Stimulated activated CD4-positive, alpha-beta T cell treated with anti-CD3 and anti-CD28 coated beads, Interleukin-15, amount 100 ng/mL, for 48 hours (primary cell): ENCODE data around the gene JPH2.

Experiments
- DNase-seq, 2 donors: peaks; one replicate each; pipeline ENCODE4 v3.0.0-alpha.2; 2020; ENCODE audit warnings: low read depth in 2 of 2

The JPH2 gene

DNA sequence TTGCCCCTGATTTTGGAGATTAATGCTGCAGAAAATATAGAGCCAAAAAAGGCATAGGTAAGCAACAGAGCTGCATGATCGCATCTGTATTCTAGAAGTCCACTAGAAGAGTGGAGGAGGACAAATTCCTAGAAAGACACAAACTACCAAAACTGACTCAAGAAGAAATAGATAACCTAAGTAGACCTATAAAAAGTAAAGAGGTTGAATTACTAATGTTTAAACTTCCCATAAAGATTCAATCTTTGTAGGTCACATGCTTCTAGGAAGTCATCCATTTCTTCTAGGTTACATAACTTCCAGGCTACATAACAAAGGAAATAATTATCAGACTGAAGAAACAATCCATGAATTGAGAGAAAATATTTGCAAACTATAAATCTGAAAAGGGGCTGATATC is 84.4 kb downstream of the JPH2 start:
- DNase-seq = no peak

DNA sequence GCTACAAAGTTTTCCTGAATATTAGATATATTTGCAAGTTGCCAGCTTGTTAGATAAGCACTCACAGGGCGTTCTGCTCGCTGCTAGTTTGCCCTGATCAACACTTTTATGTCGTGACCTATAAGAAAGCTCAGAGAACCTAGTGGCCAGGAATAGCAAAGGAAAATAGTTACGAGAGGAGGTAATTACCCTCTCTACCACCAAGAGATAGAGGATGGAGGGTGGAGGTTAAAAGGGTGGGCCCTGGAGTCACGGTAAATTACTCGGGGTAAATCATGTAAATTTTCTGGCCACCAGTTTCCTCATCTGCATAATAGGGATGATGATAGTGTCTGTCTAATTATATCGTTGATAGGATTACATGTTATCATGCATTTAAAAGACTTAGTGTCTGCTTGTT is 87.2 kb downstream of the JPH2 start:
- no peak for DNase-seq

DNA sequence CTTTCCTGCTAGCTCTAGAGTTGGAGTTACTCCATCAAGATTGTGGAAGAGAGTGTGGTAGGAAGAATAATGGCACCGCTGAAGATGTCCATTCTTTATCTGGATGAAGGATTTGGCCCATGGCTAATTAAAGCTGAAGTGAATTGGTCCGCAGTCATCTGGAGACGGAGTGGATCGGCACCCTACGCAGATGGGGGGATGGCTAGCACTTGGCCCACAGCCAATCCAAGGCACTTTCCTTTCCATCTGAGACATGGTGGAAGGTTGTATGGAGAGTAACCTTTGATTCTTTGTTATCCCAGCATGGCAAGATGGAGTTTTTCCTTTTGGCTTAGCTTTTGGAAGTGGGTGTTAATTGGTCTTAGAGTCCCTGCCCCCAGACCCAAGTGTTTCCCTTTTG is 88.3 kb downstream of the JPH2 start:
- no peak for DNase-seq

DNA sequence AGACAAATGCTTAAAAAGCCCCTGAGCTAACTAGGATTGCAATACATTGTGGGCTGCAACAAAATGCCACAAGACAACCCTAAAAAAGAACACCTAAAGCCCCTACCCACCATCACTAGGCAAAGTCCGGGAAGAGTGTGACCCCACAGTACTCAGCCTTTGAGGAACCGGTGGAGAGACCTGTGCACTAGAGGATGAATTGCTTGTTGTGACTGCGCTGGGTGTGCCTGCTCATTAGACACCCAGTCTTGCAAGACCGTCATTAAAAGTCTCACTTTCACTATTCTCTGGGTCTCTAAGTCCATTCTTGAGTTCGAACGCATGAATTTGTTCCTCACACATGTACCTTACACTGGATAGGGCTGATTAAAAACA is 88.7 kb downstream of the JPH2 start:
- no peak for DNase-seq

DNA sequence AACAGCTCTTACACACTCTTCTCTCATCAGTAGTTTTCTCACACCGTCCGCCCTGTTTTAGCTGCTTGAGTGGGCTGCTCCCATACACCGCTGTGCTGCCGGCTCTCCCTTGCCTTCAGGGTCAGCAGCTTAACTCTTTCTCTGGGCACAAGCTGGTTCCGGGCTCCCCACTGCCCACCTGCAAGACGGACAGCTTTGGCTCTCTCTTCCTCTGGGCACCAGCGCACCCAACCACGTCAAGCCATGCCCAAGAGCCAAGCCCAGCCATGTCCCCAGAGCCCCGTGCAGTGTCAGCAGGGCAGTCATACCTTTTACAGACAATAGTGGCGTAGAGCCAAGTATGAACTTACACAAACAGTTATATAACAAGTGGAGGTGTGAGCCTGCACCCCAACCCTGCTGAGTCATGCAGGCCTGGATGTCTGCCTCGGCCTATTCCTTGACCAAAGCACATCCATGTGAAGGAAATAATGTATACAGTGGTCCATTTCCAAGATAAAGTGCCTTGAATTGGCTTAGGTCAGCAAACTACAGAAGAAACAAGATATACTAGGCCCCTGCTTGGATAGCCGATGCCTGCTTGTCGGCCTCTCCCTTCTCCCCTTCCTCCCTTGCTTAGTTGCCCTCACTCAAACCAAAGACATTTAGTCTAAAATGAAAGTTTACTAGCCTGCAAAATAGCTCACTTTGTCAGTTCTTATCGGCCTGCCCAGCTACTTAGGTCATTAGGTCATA is 89.3 kb downstream of the JPH2 start:
- no peak for DNase-seq

DNA sequence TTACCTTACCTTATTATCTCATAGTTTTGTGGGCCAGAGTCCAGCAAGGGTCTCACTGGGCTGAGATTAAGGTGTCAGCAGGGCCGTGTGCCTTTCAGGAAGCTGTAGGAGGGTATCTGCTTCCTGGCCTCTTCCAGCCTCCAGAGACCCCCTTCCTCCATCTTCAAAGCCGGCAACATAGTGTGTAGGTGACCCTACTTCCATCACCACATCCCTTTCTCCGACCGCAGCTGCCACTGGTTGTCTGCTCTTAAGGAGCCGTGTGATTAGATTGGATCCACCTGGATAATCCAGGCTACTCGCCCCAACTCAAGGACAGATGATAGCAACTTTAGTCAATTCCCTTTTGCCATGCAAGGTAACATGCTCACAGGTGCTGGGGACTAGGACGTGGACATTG is 91.2 kb downstream of the JPH2 start:
- DNase-seq = no peak

DNA sequence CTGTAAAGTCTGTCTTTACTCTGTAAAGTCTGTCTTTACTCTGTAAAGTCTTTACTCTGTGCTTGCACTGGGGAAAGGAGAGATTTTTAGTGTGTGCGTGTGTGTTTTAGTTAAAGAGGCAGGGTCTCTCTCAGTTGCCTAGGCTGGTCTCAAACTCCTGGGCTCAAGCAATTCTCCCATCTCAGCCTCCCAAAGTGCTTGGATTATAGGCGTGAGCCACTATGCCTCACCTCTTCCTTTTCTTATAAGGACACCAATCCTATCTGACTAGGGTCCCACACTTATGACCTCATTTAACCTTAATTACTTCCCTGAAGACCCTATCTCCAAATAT is 93.8 kb downstream of the JPH2 start:
- DNase-seq = no peak

DNA sequence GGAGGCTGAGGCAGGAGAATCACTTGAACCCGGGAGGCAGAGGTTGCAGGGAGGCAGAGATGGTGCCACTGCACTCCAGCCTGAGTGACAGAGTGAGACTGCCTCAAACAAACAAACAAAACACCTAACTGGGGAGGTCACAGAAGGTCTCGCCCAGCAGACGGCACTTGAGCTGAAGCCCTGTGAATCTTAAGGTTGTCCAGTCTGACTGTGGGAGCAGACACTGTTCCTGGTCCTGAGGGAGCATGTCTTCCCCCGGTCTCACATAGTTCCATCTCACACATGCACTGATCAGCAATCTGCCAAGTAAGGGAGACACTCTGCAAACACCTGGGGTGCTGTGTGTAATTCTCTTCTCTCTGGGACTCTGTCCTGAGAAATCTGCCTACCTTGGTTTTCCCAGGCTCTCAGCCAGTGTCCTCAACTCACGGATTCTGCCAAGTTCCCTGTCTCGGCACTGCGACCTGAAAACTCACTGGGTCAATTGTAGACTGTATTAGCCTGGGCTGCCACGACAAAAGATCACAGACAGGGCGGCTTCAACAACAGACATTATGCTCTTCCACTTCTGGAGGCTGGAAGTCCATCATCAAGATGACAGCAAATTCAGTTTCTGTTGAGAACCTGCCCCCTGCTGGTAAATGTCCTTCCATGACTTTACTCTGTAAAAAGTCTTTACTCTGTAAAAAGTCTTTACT is 94.3 kb downstream of the JPH2 start:
- peak in 1 of 2 donors; percentile 31 for DNase-seq

DNA sequence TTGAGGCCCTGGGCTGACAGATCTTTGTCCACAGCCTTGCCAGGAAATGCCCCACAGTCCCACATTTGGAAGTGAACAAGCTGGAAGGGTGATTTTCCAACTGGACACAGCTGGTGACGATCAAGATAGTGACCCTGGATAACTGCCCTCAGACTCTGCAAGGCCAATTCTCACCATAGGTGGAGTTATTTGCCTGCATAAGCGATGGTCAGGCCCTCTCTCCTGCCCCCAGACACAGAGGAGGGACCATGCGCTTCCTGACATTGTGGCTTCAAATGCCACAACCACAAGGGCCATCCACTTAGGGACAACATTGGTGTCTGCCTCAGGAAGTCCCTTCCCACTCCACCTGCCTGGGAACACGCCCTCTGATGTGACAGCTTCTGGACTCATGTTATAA is 96.0 kb downstream of the JPH2 start:
- DNase-seq = no peak

DNA sequence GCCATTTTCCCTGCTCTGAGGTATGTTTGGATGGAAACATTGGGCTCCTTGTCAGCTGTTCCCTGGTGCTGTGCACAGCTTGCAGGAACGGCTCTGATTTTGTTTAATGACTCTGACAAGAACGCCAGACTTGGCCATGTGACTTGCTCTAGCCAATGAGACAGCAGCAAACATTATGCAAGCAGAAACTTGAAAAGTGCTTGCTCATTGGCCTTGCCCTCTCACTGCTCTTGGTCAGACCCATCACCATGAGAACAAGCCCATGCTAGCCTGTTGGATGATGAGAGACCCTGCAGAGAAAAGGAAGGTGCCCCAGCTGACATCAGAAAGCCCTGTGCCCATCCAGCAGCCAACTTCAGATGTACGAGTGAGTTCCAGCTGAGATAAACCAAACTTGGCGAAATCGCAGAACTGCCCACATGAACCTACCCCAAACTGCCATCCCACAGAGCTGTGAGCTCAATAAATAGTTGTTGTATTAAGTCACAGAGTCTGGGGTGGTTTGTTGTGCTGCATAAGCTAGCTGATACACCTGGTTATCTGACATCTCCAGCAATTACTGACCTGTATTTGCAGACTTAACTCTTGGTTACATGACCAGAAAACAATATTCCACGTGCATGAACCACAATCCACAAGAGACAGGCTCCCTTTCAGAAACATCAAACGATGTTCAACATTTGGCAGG is 96.9 kb downstream of the JPH2 start:
- no peak for DNase-seq

DNA sequence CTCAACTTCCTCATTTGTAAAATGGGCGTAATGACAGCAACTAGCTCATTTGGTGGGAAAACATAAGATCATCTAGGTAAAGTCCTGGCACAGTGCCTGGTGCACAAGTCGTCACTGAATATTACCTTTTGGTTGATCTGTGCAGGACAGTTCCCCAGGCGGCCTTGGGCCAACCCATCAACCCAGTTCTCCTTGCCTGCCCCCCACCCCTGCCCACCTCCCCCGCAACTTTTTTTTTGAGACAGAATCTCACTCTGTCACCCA is 99.2 kb downstream of the JPH2 start:
- DNase-seq = no peak

DNA sequence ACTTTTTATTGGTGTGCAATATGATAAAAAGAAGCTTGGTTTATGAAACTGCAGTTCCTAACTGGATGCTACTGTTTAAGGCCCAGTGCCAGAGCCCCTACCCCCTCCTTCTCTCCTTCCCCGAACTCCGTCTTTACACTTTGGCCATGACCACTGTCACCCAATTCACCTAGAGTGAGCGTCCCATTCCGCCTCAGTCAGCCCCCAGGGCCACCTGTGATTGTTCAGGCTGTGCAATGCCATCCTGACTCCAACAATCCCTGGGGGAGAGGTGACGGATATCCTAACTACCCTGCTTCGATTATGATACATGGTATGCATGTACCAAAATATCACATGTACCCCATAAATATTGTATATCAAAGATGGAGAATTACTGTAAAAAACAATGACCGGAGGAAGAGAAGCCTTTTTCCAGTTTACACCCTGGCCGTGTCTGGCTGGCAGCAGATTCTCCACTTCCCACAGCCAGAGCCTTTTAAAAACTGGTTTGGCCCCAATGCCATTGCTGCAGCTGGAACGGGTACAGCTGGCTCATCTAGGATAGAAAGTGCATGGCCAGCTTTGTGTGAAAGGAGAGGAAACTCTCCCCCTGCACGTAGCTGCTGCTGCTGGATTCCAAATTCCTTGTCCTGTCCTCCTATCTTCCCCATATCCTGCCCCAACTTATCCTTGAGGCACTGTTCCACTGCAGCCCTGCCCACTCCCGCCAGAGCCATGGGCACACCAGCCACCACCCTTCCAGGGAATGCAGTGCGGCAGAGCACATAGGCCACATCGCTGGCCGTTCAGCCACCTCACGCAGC is 99.7 kb downstream of the JPH2 start:
- no peak for DNase-seq

DNA sequence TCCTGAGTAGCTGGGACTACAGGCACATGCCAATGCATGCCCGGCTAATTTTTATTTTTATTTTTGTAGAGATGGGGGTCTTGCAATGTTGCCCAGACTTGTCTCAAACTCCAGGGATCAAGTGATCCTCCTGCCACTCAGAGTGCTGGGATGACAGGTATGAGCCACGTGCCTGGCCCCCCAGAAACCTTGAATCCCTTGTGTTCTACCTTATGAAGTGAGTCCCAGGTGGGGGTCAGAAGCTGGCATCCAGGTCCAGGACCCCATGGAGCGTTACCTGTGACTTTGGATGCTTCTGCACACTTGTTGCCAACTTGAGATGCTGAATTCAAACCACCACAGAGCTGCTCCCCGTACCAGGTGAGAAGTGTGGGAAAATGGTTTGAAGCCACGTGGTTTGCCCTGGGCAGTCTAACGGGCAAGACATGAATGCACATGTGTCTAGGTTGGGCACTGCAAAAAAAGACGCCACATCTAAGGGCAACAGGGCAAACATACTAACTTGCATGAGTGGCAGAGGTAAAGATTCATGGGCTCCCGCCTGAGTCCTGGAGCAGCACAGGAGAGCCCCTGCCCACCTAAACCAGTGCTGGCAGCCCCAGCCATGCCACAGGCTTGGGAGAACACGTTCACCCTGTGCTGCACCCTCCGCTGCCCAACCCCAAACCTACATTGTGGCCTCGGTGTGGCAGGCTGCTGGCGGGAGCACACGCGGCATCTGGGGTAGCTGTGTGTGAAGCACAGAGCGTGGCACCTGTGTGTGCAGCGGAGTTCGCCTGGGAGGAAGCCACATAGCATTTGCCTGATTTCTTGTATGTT is 101.2 kb downstream of the JPH2 start:
- no peak for DNase-seq

DNA sequence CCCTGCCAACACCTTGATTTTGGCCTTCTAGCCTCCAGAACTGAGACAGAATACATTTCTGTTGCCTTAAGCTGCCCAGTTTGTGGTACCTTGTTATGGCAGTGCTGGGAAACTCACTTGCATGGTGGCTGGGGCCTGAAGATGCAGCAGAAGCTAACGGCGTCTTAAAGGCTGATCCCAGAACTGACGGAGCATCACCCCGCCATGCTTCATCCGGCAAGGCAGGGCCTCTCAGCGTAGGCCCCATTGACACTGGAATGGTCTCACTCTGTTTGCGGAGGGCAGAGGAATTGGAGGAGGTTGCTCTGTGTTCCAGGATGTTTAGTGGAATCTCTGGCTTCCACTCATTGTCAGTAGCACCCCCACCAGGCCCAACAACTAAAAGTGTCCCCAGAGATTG is 102.1 kb downstream of the JPH2 start:
- DNase-seq = no peak

DNA sequence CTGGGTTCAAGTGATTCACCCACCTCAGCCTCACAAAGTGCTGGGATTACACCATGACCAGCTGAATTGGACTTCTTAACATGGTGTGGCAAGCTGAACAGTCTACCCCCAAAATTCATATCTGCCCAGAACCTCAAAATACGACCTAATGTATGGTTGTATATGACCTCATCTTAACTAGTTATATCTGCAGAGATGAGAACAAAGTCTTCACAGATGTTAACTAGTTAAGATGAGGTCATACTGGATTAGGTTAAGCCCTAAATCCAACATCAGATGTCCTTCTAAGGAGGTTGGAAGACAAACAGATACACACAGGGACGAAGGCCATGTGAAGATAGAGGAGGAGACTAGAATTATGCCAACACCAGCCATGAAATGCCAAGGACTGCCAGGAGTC is 102.5 kb downstream of the JPH2 start:
- no peak for DNase-seq

DNA sequence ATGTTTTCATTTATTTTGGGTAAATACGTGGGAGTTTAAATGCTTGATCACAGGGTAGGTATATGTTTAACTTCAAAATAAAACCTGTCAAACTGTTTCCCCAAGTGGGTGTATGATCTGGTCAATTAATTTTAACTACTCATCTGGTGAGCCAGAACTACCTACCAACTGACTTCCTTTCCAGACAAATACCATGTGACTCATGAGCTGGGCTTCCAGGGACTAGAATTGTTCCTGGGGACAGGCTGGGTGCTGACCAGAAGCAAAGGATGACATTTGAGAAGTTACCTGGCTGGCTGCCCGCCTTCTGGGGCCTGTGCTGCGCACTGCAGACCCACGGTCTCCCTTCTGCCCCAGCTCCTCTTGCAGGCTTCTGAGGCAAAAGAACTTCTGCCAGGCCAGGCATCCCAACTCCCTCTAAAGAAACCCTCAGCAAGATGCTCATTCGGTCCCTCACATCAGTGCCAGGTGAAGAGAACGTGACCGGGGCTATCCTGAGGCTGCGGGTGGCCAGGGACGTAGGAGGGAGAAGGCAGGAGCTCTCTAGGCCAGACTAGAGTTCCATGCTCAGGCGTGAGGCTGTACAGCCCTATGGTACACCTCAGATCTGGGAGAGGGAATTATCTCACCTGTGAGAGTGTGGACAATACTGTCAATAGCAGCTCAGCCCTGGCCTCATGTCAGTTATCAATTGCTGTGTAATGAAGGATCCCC is 103.6 kb downstream of the JPH2 start:
- no peak for DNase-seq

DNA sequence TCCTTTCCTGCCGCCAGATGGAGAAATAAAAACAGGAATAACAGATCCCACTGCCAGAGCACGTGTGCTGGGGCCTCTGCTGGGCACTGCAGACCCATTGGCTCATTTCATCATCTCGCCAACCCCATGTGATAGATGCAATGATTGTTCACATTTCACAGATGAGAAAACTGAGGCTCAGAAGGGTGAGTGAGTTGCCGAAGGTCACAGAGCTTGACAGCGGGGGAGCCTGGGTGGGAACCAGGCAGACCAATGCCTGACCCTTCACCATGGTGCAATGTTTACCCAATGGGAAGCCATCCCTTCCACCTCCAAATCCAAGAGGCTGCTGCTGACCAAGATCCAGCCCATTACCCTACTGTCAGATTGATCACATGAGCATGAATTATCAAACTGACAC is 105.1 kb downstream of the JPH2 start:
- no peak for DNase-seq

DNA sequence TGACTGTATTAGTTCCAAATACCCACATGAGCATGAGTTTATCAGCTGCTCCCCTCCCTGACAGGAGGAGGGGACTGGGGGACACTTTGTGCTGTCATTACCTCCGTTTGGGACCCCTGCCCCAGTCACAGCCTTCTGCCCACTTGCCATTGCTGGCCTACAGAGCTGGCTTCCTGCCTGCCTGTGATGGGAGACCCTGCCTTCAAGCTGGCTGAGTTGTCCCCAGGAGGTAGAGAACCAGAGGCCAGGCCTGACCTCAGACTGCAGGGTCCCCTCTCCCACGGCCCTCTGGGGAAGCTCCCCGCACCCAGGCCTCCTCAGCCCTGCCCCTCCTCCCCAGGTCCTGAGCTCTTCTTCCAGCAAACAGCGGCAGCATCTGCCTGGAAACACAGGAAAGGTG is 105.5 kb downstream of the JPH2 start:
- DNase-seq = no peak

DNA sequence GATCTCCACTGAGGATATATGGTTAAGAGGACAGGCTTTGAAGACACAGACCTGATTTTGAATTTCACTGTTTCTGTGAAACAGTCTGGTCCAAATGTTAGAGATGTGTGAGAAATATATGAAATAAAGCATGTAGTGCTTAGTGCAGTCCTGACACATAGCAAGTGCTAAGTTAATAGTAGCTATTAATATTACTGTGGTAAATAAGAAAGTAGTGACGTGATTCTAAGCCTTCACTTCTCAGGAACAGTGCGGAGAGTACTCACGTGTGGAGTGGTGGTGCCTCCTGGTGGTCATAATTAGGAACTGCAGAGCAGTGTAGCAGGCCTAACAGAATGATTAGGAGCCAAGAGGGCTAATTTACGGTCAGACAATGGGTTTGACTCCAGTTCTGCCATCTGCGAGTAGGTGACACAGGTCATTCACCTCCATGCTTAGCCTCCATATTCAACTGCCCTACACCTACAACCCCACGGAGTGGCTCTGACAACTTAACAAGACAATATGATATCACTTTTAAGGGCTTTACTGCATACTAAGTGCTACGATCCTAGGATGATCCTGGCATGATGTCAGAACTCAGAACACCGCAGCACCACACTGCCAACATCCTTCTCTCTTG is 106.2 kb downstream of the JPH2 start:
- DNase-seq = peak; percentile 57 to 68

DNA sequence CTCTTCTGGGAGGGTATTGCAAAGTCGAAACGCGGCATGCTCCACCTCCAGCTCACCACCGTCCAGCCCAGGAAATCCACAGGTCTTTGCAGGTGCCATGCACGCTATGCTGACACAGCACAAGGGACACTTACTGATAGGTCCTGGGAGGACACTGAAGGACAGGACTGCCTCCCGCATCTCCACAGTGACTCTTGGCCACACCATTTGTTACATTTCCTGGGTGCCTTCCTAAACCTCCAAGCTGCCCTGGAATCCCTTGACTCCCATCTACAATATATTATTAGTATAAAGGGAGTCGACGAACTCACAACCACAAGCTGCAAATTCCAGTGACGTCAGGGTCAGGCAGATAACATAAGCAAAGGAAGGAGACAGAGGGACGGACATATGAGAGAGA is 106.9 kb downstream of the JPH2 start:
- DNase-seq = no peak

DNA sequence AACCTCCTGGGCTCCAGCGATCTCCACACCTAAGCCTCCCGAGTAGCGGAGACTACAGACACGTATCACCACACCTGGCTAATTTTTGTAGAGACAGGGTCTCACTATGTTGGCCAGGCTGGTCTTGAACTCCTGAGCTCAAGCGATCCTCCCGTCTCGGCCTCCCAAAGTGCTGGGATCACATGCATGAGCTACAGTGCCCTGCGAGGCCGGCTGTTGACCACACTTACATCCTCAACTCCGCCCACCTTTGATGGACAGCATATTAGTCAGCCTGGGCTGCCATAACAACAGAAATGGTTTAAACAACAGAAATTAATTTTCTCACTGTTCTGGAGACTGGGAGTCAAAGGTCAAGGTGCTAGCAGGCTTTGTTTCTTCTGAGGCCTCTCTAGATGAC is 107.7 kb downstream of the JPH2 start:
- DNase-seq = no peak
